ENCODE measurements around the gene CCDC158. TPM values are rescaled to one million over a fixed set of nuclear protein-coding genes. Genes with fewer than 3 reads are reported as not detected.

CCDC158 gene
- polyA plus RNA-seq, 1 of the 3 experiments (the other 2 are of a cell fraction), result not detected

GRCh38 chr4:76278583-76278982 lies 142.4 kb downstream of the CCDC158 start:
- Histone ChIP-seq H3K79me2 (ENCODE audit: insufficient read depth) (no peaks in the 10 kb centered on the region), H3K9me2 (no peaks in the 10 kb centered on the region), H3K4me1 (ENCODE audit: control insufficient read depth in 1 of 2, insufficient read depth in 2 of 2, low read depth in 1 of 2, low read length in 1 of 2) (peaks cover 0 to 4% of the 10 kb centered on the region in 2 experiments; a peak in 1 of 4 replicates), H3K36me3 (replicated peaks in 1 of 2; ENCODE audit: control insufficient read depth in 1 of 2, insufficient read depth in 2 of 2, low read length in 1 of 2) (no peaks in the 10 kb centered on the region), H3K9me3 (no peaks in the 10 kb centered on the region), H2AFZ (ENCODE audit: low read depth) (no peak overlapping the region), H3K9ac (no peak overlapping the region), H3K4me2 (no peak overlapping the region), H4K20me1 (ENCODE audit: insufficient read depth) (no peaks in the 10 kb centered on the region), H3K27me3 (ENCODE audit: insufficient read depth) (no peaks in the 10 kb centered on the region), H3K4me3 (ENCODE audit: low read depth in 2 of 2, low read length in 1 of 2) (no peak overlapping the region), H3K27ac (ENCODE audit: low read depth in 2 of 2, low read length in 1 of 2) (no peak overlapping the region), H3F3A (replicated peaks; ENCODE audit: insufficient read depth) (no peaks in the 10 kb centered on the region)
- CTCF ChIA-PET, result interaction anchor here (0.9 to 1.5 kb wide), 3 partner anchors 98 to 99 kb away, joined by 4 to 5 read pairs (median 4); no protein-coding TSS in a partner anchor
- POLR2A ChIA-PET, result no interaction called here
- TF ChIP-seq MEF2A (IDR thresholded peaks at IDR 0.05; ENCODE audit: borderline replicate concordance, low read depth), result no peak
- TF ChIP-seq TCF12 (IDR thresholded peaks at IDR 0.05), result no peak
- no peak for TF ChIP-seq EP300 (IDR thresholded peaks at IDR 0.05; ENCODE audit: borderline replicate concordance in 1 of 2, low read depth in 1 of 2, low read length in 1 of 2)
- TF ChIP-seq TAF1 (IDR thresholded peaks at IDR 0.05; ENCODE audit: borderline replicate concordance, low read depth, low read length), result no peak
- no peak for TF ChIP-seq EZH2phosphoT487 (IDR thresholded peaks at IDR 0.05; ENCODE audit: borderline replicate concordance, low read depth)
- no peak for TF ChIP-seq FOXM1 (IDR thresholded peaks at IDR 0.05; ENCODE audit: low read depth)
- TF ChIP-seq RXRA (IDR thresholded peaks at IDR 0.05; ENCODE audit: borderline replicate concordance, low read depth), result no peak
- no peak for TF ChIP-seq GATA2 (CRISPR knock-in tag; IDR thresholded peaks at IDR 0.05)
- TF ChIP-seq FOXJ3 (CRISPR knock-in tag; IDR thresholded peaks at IDR 0.05), result no peak
- no peak for TF ChIP-seq YY1 (IDR thresholded peaks at IDR 0.05; ENCODE audit: low read depth)
- no peak for TF ChIP-seq CTCF (IDR thresholded peaks at IDR 0.05)
- TF ChIP-seq ELF1 (IDR thresholded peaks at IDR 0.05), result no peak
- no peak for TF ChIP-seq SMC3 (IDR thresholded peaks at IDR 0.05; ENCODE audit: low read depth, low read length)
- no peak for TF ChIP-seq NFIC (IDR thresholded peaks at IDR 0.05; ENCODE audit: borderline replicate concordance)
- no peak for TF ChIP-seq FOSL2 (IDR thresholded peaks at IDR 0.05; ENCODE audit: borderline replicate concordance, low read depth)
- 63% methylated on average over 1 of the region's 1 CpG for WGBS (ENCODE audit: low lambda C conversion rate)
- DNase-seq, result no peak

DNA sequence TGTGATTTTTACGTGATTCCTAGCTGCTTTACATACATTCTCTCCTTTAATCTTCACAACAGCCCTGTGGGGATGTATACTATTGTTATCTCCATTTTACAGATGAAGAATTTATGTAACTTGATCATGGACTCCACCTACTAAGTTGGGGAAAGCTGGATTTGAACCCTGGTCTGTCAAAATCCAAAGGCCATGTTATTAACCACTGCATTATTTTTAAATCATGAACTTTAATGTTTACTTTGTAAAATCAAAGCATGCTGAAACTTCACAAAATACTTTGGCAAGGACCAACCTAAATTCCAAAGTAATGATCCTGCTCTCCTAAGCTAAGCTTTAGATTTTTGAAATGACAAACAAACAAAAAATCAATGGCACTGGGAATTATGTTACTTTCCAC lies 143.3 kb downstream of the CCDC158 start:
- no peaks in the 10 kb centered on the region for H3K9me3 ChIP-seq
- 67% methylated on average over 1 of the region's 1 CpG for WGBS (ENCODE audit: low lambda C conversion rate)
- H3K4me1 ChIP-seq (ENCODE audit: control insufficient read depth in 1 of 2, insufficient read depth in 2 of 2, low read depth in 1 of 2, low read length in 1 of 2), result peaks cover 0 to 4% of the 10 kb centered on the region in 2 experiments; a peak in 1 of 4 replicates
- H3K4me3 ChIP-seq (ENCODE audit: low read depth in 2 of 2, low read length in 1 of 2), result no peak overlapping the region
- no peaks in the 10 kb centered on the region for H3F3A ChIP-seq (replicated peaks; ENCODE audit: insufficient read depth)
- H3K4me2 ChIP-seq, result no peak overlapping the region
- H3K27me3 ChIP-seq (ENCODE audit: insufficient read depth), result no peaks in the 10 kb centered on the region
- no peaks in the 10 kb centered on the region for H4K20me1 ChIP-seq (ENCODE audit: insufficient read depth)
- no peak for DNase-seq
- no peak overlapping the region for H3K9ac ChIP-seq
- H3K9me2 ChIP-seq, result no peaks in the 10 kb centered on the region
- H3K27ac ChIP-seq (ENCODE audit: low read depth in 2 of 2, low read length in 1 of 2), result no peak overlapping the region
- POLR2A ChIA-PET, result no interaction called here
- CTCF ChIA-PET, result interaction anchor here (0.9 to 1.5 kb wide), 2 partner anchors 98 to 100 kb away, joined by 4 to 5 read pairs; no protein-coding TSS in a partner anchor
- H3K79me2 ChIP-seq (ENCODE audit: insufficient read depth), result no peaks in the 10 kb centered on the region
- no peak overlapping the region for H2AFZ ChIP-seq (ENCODE audit: low read depth)
- no peak for TF ChIP-seq ELF1 (IDR thresholded peaks at IDR 0.05)
- no peak for TF ChIP-seq FOXJ3 (CRISPR knock-in tag; IDR thresholded peaks at IDR 0.05)
- TF ChIP-seq ZBTB33 (IDR thresholded peaks at IDR 0.05; ENCODE audit: borderline replicate concordance, low read depth), result no peak
- TF ChIP-seq MXI1 (IDR thresholded peaks at IDR 0.05; ENCODE audit: low read depth, low read length), result no peak
- no peak for TF ChIP-seq RAD21 (IDR thresholded peaks at IDR 0.05; ENCODE audit: low read length)
- no peak for TF ChIP-seq YY1 (IDR thresholded peaks at IDR 0.05; ENCODE audit: low read depth)
- TF ChIP-seq FOSL2 (IDR thresholded peaks at IDR 0.05; ENCODE audit: borderline replicate concordance, low read depth), result no peak
- TF ChIP-seq CHD2 (IDR thresholded peaks at IDR 0.05; ENCODE audit: low read length, partially characterized antibody), result no peak
- TF ChIP-seq MEF2A (IDR thresholded peaks at IDR 0.05; ENCODE audit: borderline replicate concordance, low read depth), result no peak
- TF ChIP-seq NRF1 (IDR thresholded peaks at IDR 0.05; ENCODE audit: low read depth, low read length), result no peak
- TF ChIP-seq GATA2 (CRISPR knock-in tag; IDR thresholded peaks at IDR 0.05), result no peak
- no peak for TF ChIP-seq TCF12 (IDR thresholded peaks at IDR 0.05)
- TF ChIP-seq USF2 (IDR thresholded peaks at IDR 0.05; ENCODE audit: borderline replicate concordance, low read depth, low read length), result no peak
- no peak for TF ChIP-seq CTCF (IDR thresholded peaks at IDR 0.05)
- no peaks in the 10 kb centered on the region for H3K36me3 ChIP-seq (replicated peaks in 1 of 2; ENCODE audit: control insufficient read depth in 1 of 2, insufficient read depth in 2 of 2, low read length in 1 of 2)
